GM12865 (cell line): ENCODE data around the gene TNS2.
A peak's percentile ranks its signal among the peaks of the same experiment; 100 is the strongest.

Source experiments
- DNase-seq: peaks from one replicate; pipeline ENCODE4 v3.0.0; 2010; ENCODE audit warnings: low read depth
- H3K4me3 ChIP-seq: 2 replicates; pipeline ENCODE4 v1.5.1; 2011; ENCODE audit warnings: mild to moderate bottlenecking, low read depth, low read length, control low read depth
- TF ChIP-seq, protein P1 (sequence below): IDR thresholded peaks from 2 replicates; pipeline ENCODE4 v1.5.1; 2011; ENCODE audit warnings: low read length, control low read depth, low read depth, inconsistent platforms; ENCODE audit not compliant: insufficient read depth; ENCODE audit errors: missing control alignments

TNS2 gene

DNA sequence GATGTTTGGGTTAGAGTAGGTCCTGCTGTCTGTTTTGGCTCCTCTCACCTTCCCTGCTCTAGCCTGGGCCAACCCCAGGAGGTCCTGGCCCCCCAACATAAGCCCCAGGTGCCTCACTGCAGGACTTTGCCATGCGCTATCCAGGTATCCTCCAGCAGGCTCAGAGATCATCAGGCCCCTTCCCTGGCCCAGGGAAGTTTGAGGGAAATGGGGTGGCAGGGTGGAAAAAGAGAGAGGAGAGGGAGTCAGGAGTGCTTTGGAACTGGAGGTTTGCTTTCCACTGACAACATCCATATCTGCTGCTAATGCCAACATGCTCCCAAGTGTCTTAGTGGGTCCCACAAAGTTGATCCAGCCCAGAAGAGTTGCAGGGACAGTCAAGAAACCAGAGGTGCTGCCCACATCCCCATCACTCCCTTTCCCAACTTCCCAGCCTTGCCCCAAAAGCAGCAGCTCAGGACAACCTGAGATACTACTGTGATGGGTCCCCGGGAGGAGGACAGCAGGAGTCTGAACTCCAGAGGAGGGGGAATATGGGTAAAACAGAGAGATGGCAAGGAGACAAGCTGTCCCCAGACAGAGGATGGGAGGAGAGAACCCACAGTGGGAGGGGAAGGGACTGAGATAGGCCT, 677 bp downstream of the TNS2 start:
- DNase-seq = no peak
- no peak overlapping the region for H3K4me3 ChIP-seq
- TF ChIP-seq, protein P1, sequence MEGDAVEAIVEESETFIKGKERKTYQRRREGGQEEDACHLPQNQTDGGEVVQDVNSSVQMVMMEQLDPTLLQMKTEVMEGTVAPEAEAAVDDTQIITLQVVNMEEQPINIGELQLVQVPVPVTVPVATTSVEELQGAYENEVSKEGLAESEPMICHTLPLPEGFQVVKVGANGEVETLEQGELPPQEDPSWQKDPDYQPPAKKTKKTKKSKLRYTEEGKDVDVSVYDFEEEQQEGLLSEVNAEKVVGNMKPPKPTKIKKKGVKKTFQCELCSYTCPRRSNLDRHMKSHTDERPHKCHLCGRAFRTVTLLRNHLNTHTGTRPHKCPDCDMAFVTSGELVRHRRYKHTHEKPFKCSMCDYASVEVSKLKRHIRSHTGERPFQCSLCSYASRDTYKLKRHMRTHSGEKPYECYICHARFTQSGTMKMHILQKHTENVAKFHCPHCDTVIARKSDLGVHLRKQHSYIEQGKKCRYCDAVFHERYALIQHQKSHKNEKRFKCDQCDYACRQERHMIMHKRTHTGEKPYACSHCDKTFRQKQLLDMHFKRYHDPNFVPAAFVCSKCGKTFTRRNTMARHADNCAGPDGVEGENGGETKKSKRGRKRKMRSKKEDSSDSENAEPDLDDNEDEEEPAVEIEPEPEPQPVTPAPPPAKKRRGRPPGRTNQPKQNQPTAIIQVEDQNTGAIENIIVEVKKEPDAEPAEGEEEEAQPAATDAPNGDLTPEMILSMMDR = no peak

- no peak overlapping the region for H3K4me3 ChIP-seq
- TF ChIP-seq, protein P1 = no peak
- no peak for DNase-seq
These were observed 1.4 kb downstream of the TNS2 start for GRCh38 chr12:53051058-53051880.

DNA sequence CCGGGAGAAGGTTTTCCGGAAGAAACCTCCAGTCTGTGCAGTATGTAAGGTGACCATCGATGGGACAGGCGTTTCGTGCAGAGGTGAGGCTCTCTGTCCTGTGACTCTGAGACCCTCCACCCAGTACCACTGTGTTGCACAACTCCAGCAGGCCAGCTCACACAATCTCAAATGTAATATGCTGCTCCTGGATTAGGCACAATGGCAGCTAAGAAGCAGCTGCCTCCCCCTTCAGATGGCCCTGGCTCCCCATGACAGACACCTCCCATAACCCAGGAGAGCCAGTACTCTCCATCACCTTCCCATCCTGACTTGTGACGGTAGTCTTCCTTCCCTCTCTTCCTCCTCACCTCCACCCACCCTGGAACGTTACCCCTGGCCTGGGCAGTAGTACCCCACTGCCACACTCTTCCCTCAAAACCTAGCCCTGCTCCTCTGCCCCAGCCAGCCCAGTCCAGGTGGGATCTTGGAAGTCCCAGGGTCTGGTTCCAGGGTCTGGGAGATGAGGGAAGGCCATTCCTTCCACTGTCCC, 2.1 kb downstream of the TNS2 start:
- TF ChIP-seq, protein P1 = no peak
- DNase-seq = no peak
- no peak overlapping the region for H3K4me3 ChIP-seq

- DNase-seq = no peak
- TF ChIP-seq, protein P1 = no peak
- no peak overlapping the region for H3K4me3 ChIP-seq
These were observed 2.8 kb downstream of the TNS2 start for GRCh38 chr12:53052419-53053217.

DNA sequence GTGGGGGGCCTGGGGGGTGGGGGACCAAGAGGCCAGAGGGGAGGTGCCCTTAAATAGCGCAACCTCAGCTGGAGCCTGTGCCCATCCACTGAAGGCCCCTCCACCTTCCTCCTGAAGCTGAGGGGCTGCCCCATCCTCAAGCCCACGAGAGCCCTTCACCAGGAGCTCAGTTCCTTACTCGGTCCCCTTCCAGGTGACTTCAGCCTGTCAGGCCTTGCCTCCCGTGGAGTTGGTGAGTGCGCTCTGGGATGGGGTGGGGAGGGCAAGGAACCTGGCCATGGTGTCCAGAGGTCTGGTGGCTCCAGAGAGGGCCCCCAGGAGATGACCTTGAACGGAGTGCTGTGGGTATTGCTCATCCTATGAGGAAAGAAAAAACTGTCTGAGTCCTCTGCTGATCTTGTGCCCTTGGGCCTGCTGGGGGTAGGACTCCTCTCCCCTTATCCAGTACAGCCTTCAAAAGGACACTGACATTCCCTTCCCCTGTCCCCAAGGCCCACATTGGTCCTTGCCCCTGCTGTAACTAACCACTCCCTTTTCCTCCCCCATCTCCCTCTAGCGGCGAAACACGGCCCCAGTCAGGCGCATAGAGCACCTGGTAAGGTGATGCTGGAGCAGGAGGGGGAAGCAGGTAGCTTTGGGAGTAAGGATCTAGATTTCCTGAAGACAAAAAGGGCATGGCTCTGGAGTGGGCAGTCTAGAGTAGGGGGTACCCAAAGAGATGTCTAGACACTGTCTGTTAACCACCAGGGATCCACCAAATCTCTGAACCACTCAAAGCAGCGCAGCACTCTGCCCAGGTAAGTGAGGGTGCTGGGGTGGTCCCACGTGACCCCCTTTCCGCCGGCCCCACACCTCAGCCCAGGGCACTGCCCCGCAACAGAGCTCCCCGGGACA, 3.6 kb downstream of the TNS2 start:
- TF ChIP-seq, protein P1 = peak; percentile 61
- peak overlapping the region; percentile 79 for H3K4me3 ChIP-seq
- DNase-seq = peak; percentile 47
